IPS-11a (cell line): Measurements from ENCODE around the gene TPPP3.
"Not testable (repeated sequence)": the region's sequence is repeated elsewhere in the genome, so short reads cannot be mapped to it uniquely, and the experiment has no call there.

Experiments
- H3K4me3 ChIP-seq: one replicate; pipeline ENCODE4 v1.5.1; 2013; ENCODE audit warnings: low read depth, low read length, control low read depth

TPPP3 gene

DNA sequence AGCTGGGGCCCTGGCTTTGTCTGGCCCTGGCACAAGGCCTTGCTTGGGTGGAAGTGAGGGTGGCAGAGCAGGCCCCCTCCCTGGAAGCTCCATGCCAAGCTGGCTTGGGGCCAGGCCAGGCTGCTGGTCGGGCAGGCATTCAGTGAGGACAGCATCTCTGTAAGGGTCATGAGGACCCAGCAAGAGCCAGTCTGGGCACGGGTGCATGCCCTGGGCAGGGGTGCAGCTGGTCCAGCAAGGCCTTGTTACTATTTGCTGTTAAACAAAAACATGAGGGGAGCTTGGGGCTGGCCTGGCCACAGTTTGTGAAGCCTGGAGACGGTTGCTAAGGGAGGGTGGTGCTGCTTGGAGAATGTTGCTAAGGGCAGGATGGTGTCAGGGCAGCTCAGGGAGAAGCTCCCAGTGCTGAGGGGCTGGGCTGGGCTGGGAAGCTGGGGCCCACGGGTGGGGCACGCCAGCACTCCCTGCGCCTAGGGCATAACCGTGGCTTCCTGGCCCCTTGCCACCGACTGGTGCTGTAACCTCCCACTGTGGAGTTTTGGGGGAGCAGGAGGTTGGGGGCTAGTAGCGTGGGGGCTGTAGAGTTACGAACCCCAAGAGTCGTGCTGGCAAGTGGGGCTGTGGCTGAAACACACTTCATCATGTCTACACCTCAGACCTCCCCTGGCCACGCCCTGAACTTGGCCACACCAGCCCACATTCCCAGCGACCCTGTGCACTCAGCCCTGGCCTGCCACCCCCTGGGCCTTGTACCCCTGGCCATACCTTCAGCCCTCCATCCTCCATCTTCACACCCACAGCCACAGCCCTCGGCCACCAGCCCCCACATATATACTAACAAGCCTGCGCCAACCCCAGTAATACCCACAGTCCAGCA, 1.6 kb downstream of the TPPP3 start:
- H3K4me3 ChIP-seq, result no peak overlapping the region

DNA sequence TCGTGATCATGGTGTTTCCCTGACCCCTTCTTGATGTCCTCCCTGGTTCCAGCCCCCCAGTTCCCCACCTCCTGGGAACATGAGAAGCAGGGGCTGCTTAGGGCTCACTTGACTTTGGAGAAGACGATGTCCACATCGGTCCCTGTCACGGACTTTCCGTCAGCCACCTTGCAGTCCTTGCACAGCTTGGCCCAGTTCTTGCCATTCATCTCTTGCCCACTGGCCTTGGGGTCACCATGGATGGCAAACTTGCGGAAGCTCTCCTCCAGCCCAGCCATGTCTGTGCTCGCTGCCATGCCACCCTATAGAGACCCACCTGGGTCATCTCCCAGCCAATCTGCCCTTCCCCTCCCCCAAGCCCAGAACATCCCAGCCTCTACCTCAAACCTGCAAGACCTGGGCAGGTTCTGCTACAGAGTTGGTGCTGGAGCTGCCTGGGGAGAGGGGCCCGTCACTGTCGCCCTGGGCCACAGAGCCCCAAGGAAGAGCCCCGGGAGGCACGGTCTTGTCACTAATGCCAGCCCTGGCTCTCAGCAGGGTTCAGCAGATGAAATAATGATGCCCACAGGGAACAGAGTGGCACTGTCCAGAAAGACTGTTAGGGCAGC, 2.4 kb downstream of the TPPP3 start:
- H3K4me3 ChIP-seq, result no peak overlapping the region

DNA sequence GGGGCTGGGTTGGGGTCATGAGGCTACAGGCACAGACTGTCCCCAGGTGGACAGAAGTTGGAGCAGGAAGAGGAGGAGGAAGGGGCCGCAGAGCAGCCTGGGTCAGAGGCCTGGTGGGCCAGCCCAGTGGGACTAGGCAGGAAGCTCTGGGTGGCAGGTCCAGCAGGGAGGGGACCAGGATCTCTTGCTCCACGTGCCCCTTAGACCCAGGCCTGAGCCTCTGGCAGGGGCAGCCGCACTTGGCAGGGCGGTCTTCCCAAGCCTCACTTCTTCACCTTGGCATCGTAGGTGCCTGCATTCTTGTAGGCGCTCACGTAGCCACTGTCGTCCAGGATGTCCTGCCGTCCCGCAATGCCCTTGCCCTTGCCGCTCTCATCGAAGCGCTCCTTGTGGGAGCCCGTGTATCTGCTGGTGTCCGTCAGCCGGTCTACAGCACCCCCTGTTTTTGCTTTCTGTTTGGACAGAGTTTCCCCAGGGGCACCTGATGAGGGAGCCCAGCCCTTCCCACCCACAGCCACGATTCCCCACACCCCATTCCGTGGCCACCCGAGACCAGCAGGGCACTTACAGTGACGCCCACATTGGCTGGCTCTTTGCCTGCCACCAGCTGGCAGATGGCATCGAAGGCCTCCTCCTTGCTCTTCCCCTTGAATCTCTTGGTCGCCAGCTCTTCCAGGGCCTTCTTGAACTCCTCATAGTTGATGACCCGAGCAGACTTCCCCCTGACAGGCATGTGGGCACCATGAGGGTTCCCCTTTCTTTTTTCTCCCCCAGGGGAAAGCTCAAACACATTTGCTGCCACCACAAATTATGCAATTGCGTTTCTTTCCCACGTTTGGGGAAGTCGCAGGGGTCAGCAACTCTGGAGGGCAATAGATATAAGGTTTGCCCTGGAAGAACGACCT, 3.1 kb downstream of the TPPP3 start:
- H3K4me3 ChIP-seq, result no peak overlapping the region

DNA sequence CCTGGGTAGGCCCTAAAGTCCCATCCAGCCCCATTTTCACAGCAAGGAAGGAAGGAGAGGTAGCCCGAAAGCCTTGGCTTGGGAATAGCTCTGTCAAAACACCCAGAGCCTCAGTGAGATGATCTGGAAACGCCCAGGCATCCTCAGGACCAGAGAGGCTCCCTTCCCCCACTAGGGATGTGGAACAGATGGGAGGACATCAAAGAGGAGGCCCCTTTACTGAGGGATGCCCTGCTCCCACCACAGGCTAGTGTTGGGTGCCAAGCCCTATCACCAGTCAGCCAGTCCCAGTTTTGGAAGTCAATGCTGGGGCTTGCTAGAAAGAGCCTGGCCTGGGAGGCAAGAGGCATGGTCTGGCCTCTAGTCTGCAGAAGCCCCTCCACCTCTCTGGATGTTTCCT, 4.7 kb downstream of the TPPP3 start:
- no peak overlapping the region for H3K4me3 ChIP-seq

DNA sequence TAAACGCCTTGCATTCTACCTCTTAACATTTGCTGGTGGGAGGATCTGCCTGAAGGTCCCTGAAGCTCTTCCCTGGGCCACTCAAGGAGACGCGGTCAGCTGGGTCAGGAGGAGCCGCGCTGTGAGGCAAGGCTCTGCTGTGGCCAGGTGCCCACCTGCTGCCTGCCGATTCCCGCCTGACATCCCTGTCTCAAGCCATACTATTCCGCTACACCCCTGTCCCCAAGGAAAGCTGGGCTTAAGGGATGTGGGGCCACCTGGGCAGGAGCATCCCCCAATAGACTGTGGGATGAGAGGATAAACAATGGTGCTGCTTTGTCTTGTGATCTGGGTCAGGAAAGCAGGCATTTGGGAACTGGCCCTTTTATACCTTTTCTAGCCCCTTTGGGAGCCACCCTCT, 5.1 kb downstream of the TPPP3 start:
- no peak overlapping the region for H3K4me3 ChIP-seq

DNA sequence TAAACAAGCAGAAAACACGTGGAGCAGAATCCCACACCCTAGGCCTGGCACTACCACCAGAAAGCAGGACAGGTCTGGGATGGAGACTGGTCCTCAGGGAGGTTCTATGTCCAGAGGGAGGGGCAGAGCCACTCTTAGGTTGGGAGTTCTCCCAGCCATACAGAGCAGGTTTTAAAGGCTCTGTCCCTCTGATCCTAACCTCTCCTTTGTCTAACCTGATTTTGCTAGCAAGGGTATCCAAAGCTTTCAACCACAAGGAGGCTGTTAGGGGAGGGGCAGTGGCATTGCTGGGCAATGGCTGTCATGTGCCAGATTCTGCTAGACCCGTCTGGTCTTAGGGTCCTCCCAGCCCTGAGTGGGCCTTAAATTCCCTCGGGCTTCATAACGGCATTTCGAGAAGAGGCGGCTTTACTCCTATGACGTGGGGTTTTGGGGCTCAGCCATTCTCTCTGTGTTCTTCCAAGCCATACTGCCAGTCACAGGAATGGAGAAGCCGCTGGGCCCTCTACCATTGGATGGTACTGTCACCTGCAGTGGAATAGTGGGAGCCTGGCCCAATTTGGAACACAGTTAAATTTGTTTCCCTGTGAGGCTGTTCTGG, 5.7 kb downstream of the TPPP3 start:
- no peak overlapping the region for H3K4me3 ChIP-seq

DNA sequence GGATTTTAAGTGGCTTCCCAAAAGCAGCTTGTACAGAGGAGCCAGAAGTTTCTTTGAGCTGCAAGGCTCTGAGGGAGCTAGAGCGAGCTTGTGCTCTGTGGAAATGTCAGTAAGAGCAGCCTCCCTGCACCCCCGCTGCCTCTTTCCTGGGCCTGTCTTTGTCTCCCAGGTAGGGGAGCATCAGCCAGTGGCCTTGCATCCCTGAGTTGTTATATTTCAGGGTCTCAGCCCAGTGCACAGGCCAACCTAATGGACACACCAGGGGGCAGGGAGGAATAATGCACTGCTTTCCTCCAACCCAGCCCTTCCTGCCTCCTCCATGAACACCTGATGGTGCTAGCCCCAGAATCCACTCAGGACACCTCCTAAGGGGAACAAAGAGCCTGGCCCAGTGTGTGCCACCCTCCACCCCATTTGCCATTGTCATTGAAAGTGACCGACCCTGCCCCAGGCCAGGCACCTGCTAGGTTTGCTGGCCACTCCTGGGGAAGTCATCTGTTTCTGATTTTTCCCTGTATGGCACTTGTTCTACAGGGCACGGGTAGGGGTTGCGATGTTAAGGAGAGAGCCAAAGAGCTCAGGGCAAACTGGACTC, 6.3 kb downstream of the TPPP3 start:
- no peak overlapping the region for H3K4me3 ChIP-seq

DNA sequence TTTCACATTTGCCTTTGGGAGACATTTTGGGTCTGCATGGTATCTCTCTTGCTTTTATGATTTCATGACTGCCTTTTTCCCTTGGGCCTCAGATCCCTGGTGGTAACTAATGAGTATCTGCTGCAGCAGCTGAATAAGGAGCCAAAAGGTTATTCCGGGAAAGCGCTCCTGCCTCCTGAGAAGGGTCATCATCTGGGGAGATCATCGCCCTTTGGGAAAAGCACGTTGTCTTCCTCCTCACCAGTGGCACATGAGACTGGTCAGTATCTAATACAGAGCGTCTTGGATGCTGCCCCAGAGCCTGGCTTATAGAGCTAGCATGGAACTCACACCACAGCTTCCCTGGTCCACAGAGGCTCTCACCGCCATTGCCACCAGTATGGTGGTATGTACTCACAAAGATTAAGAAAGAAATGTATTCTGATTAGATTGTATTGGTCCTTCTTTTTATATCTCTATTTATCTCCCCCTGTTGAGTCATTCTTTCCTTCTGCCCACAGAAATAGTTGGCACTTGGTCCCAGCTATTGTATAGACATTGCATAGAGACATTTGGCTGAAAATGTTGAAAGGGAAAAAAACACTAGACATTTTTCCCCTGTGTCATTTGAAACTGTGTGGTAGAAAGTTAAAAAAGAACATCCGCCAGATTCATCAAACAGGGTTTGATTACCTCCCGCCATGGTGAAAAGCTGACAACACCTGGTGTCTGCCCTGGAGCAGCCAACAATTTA, 8.4 kb downstream of the TPPP3 start:
- H3K4me3 ChIP-seq, result no peak overlapping the region

DNA sequence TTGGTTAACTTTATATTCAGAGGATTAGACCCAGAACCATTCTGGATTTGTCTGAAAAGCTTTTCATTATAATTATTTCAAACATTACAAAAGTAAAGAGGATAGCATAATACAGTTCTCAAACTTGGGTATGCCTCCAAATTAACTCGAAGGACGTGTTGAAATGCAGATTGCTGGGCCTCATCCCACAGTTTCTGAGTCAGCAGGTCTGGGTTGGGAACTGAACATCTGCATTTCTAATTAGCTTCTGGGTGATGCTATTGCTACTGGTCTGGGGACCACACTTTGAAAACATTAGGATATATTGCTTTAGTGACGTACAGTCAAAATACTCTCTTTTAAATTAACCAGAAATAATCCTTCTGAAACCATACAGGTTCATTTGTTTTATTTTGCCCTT, 10.0 kb downstream of the TPPP3 start:
- no peak overlapping the region for H3K4me3 ChIP-seq

DNA sequence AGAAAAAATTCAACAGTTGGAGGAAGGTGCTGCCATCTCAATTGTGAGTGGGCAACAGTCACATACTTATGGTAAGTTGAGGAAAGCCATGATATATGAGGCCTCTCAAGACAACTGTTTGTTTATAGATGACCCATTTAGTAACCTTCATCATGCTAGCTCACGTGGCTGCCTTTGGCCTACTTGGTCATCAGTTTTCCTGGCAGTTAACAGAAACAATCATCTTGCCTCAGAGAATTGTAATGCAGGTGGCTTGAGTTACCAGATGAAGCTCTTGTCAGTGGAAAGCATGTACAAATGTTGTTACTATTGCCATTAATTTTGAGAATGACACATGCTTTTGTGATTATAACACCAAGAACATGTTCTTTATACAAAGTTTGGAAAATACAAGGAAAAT, 14.7 kb downstream of the TPPP3 start:
- H3K4me3 ChIP-seq, result no peak overlapping the region

DNA sequence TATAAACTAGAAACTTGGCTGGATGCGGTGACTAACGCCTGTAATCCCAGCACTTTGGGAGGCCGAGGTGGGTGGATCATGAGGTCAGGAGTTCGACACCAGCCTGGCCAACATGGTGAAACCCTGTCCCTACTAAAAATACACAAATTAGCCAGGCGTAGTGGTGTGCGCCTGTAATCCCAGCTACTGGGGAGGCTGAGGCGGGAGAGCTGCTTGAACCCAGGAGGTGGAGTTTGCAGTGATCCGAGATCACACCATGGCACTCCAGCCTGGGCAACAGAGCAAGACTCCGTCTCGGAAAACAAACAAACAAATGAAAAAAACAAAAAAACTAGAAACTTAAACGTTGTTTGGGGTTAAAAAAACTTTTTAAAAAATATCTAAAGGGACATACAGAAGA, 17.3 kb downstream of the TPPP3 start:
- not testable (repeated sequence) for H3K4me3 ChIP-seq

DNA sequence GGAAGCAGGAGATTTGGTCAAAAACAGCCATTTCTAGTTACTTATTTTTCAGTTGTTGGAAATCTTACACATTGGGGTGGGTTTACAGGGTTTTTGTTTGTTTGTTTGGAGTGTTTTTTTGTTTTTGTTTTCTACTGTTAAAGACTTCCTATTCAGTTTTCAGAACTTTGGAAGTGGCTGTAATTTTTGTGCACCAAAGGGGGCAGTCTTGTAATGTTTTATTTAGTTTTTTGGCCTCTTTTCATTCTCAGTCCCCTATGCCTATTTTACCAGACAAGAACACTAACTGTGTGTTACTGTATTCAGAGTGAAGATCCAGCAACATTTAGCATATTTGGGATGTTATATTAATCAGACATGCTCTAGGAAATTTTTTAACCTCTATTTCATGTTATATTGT, 20.6 kb downstream of the TPPP3 start:
- no peak overlapping the region for H3K4me3 ChIP-seq

DNA sequence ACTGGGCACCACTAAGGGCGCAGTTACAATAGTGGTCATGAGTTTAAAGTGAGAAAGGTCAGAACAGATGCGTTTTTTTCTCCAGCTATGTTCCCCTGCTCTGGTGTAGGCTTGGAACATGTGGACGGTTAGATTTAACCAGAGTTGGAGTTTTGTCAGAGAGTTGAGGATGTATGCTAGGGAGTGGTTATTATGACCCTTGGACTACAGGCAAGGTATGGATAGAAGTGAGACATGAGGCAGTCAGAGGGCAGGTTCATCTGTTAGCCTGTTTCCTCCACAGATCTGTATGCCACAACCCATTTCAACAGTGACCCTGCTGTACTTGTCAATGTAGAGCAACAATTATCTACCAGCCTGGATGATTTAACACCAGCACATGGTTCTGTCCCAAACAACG, 22.6 kb downstream of the TPPP3 start:
- no peak overlapping the region for H3K4me3 ChIP-seq

DNA sequence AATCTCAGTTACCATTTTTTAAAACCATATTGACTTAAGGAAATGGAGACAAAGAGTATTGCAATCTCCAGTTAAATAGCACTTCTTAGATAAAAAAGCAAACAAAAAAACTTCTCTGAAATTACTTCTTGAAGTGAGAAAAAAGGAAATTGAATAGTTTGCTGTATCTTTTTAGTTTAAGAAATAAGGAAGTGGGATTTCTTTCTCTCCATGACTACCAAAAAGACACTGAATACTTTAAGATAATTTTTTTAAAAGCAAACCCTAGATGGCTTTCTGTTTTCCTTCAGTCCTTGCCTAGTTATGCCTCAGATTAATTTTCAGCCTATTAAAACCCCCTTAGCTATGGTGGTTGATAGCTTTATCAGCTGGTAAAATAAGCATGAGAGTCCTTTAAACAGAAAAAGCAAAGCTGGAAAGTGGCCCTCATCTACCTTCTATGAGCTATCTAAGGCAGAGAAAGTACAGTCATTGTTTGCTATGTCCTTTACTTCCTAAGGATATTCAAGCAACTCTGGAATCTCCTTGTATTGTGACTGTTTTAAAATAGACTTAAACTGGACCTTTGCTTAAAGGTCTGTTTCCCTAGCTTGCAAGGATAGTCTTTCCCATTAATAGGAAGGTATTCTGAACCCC, 28.6 kb downstream of the TPPP3 start:
- H3K4me3 ChIP-seq, result no peak overlapping the region

DNA sequence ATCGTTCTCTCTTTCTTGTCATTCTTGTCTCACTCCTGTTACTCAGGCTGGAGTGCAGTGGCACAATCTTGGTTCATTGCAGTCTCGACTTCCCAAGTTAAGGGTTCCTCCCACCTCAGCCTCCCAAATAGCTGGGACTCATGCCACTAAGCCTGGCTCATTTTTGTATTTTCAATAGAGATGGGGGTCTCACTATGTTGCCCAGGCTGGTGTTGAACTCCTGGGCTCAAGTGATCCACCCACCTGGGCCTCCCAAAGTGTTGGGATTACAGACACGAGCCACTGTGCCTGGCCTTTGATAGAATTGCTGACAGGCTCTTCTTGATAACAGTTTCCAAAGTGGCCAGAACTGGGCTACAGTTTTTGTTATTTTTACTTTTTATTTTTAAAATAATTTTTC, 32.3 kb downstream of the TPPP3 start:
- no peak overlapping the region for H3K4me3 ChIP-seq

DNA sequence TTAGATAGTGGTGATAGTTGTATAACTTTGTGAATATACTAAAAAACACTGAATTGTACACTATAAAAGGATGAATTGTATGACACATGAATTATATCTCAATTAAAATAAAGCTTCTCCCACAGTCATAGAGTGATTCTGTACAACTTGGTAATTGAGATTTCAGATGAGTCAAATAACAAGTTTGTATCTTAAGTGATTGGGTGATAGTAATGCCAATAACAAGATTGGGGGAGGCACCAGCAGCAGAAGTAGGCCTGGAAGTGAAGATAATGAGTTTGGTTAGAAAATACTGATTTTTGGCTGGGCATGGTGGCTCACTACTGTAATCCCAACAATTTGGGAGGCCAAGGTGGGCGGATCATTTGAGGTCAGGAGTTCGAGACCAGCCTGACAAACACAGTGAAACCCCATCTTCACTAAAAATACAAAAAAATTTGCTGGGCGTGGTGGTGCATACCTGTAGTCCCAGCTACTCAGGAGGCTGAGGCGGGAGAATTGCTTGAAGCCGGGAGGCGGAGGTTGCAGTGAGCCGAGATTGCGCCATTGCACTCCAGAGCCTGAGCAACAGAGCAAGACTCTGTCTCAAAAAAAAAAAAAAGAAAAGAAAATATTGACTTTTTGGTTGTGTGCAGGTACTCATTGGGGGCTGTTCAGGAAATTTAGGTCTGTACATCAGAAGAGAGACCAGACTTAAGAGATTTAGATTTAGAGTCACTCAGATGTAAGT, 33.6 kb downstream of the TPPP3 start:
- not testable (repeated sequence) for H3K4me3 ChIP-seq

DNA sequence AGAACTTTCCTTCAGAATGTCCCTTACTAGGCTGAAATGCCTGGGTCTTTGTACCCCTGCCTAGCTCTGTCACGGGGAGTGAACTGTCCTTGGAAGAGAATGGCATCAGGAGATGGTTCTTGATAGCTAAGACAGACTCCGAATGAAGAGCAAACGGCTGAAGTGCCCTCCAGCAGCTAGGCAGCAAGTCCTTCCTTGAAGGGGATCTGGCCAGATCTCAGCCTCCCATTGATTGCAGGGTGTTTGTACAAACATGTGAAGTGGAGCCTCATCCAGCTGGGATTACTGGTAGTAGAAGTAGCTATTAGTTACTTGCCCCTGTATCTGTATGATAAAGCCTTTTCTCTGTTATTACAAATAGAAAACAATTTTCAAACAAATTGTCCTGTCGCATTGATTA, 35.7 kb downstream of the TPPP3 start:
- no peak overlapping the region for H3K4me3 ChIP-seq

DNA sequence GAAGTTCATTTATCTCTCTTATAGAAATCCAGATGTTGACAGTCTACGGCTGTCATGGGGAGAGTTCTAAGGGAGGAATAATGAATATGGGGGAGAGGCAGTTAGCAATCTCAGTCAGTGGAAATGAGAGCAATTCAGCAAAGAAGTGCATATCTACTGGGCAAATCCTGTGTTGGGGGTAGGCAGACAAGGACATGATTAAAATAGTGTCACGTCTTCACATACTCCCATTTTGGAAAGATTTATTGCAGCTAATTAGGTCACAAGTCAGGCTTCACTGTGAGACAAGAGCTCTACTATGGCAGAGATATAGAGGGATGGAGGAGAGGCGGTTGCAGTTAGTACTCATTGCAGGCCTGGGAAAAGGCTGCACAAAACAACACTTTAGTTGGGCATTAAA, 36.9 kb downstream of the TPPP3 start:
- H3K4me3 ChIP-seq, result no peak overlapping the region

DNA sequence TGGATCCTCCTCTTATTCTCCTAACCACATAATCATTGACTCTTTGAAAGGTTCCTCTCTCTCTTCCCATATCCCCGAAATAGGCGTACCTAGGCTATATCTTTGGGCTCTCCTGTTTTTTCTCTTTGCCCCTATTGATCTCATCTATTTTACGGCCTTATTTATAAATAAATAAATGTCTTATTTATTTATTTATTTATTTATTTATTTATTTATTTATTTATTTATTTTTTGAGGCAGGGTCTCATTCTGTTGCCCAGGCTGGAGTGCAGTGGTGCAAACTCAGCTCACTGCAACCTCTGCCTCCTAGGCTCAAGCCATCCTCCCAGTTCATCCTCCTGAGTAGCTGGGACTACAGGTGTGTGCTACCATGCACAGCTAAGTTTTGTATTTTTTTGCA, 40.8 kb downstream of the TPPP3 start:
- H3K4me3 ChIP-seq, result not testable (repeated sequence)
